HEK293 (cell line): Measurements from ENCODE around the gene CYP11A1.

Experiments used
- CTCF ChIP-seq: fragments of 450-650 bp; formaldehyde crosslinking; IDR thresholded peaks from 2 replicates; pipeline ENCODE4 v1.5.1; 2016; ENCODE audit warnings: missing biosample characterization, missing genetic modification characterization
- KLF9 ChIP-seq: fragments of 450-650 bp; formaldehyde crosslinking; IDR thresholded peaks from 2 replicates; pipeline ENCODE4 v1.5.1; 2016; ENCODE audit warnings: missing biosample characterization, missing genetic modification characterization, low read depth
- RBAK ChIP-seq: fragments of 450-650 bp; formaldehyde crosslinking; IDR thresholded peaks from 2 replicates; pipeline ENCODE4 v1.5.1; 2016; ENCODE audit warnings: missing biosample characterization, missing genetic modification characterization
- SALL2 ChIP-seq: fragments of 450-650 bp; formaldehyde crosslinking; IDR thresholded peaks from 2 replicates; pipeline ENCODE4 v1.5.0; 2017; ENCODE audit warnings: missing biosample characterization, mild to moderate bottlenecking, missing genetic modification characterization, borderline replicate concordance
- TCF7L2 ChIP-seq: IDR thresholded peaks from 2 replicates; pipeline ENCODE4 v1.6.1; 2011; ENCODE audit warnings: low read depth, mild to moderate bottlenecking, inconsistent platforms, low read length, moderate library complexity, borderline replicate concordance
- ZBTB1 ChIP-seq: fragments of 450-650 bp; formaldehyde crosslinking; IDR thresholded peaks from 2 replicates; pipeline ENCODE4 v1.5.1; 2016; ENCODE audit warnings: missing biosample characterization, missing genetic modification characterization
- ZBTB10 ChIP-seq: fragments of 450-650 bp; formaldehyde crosslinking; IDR thresholded peaks from 2 replicates; pipeline ENCODE4 v1.5.1; 2016; ENCODE audit warnings: missing biosample characterization, missing genetic modification characterization
- ZFP3 ChIP-seq: fragments of 450-650 bp; formaldehyde crosslinking; IDR thresholded peaks from 2 replicates; pipeline ENCODE4 v1.5.1; 2016; ENCODE audit warnings: low read depth, missing biosample characterization, missing genetic modification characterization
- ZNF112 ChIP-seq: fragments of 450-650 bp; formaldehyde crosslinking; IDR thresholded peaks from 2 replicates; pipeline ENCODE4 v1.5.0; 2017; ENCODE audit warnings: missing biosample characterization, missing genetic modification characterization
- ZNF114 ChIP-seq: fragments of 450-650 bp; formaldehyde crosslinking; IDR thresholded peaks from 2 replicates; pipeline ENCODE4 v1.5.0; 2017; ENCODE audit warnings: missing biosample characterization, missing genetic modification characterization
- ZNF274 ChIP-seq, 2 experiments: fragments of 200-500 bp in 1 of 2; fragments of 450-650 bp in 1 of 2; sonication (Bioruptor generic) in 1 of 2; formaldehyde crosslinking in 1 of 2; IDR thresholded peaks; 2 replicates each; pipeline versions ENCODE4 v1.5.1 to v1.6.1; 2014 to 2016; ENCODE audit warnings: borderline replicate concordance in 1 of 2, inconsistent platforms in 1 of 2, low read length in 1 of 2, missing biosample characterization in 1 of 2, missing genetic modification characterization in 1 of 2
- ZNF324 ChIP-seq: fragments of 450-650 bp; formaldehyde crosslinking; IDR thresholded peaks from 2 replicates; pipeline ENCODE4 v1.5.1; 2016; ENCODE audit warnings: missing biosample characterization, missing genetic modification characterization
- ZNF37A ChIP-seq: fragments of 450-650 bp; IDR thresholded peaks from 2 replicates; pipeline ENCODE4 v1.5.1; 2018; ENCODE audit warnings: missing biosample characterization, missing genetic modification characterization
- ZSCAN30 ChIP-seq: fragments of 450-650 bp; IDR thresholded peaks from 2 replicates; pipeline ENCODE4 v1.5.1; 2018; ENCODE audit warnings: missing biosample characterization, mild to moderate bottlenecking, missing genetic modification characterization, moderate library complexity

- TF ChIP-seq RBAK: no peak
- no peak for TF ChIP-seq ZNF324 (tag by site-specific recombination)
- no peak for TF ChIP-seq ZNF114 (tag by site-specific recombination)
- TF ChIP-seq ZNF112: no peak
- TF ChIP-seq SALL2: no peak
- TF ChIP-seq ZNF37A (tag by site-specific recombination): no peak
- TF ChIP-seq KLF9: no peak
- TF ChIP-seq TCF7L2: no peak
- TF ChIP-seq ZBTB10 (tag by site-specific recombination): no peak
- TF ChIP-seq ZNF274 (IDR thresholded peaks at IDR 0.05; ENCODE audit: low read length): no peak
- no peak for TF ChIP-seq ZNF274 (tag by site-specific recombination; IDR thresholded peaks at IDR 0.05; ENCODE audit: borderline replicate concordance)
- no peak for TF ChIP-seq ZBTB1 (tag by site-specific recombination)
- no peak for TF ChIP-seq ZSCAN30 (tag by site-specific recombination)
- TF ChIP-seq CTCF (tag by site-specific recombination): no peak
- no peak for TF ChIP-seq ZFP3 (tag by site-specific recombination)
Observed at GRCh38 chr15:74328331-74329056, 39.0 kb downstream of the CYP11A1 start.
